ENCODE measurements around the gene PTPN14.
A peak's percentile ranks its signal among the peaks of the same experiment; 100 is the strongest.

PTPN14 gene

GRCh38 chr1:214453109-214453722, 98.2 kb downstream of the PTPN14 start:
- no peak for DNase-seq (ENCODE audit: low spot score)

GRCh38 chr1:214452152-214452784, 99.1 kb downstream of the PTPN14 start:
- no peak for DNase-seq (ENCODE audit: low spot score)

- no peak for DNase-seq (ENCODE audit: low spot score)
Measured at GRCh38 chr1:214451596-214451995, 99.8 kb downstream of the PTPN14 start.

- no peak for DNase-seq (ENCODE audit: low spot score)
Measured at GRCh38 chr1:214449371-214449770, 102.0 kb downstream of the PTPN14 start.

- DNase-seq (ENCODE audit: low spot score) = no peak
Measured at GRCh38 chr1:214448536-214448935, 102.9 kb downstream of the PTPN14 start.

GRCh38 chr1:214447557-214447871, 103.9 kb downstream of the PTPN14 start:
- no peak for DNase-seq (ENCODE audit: low spot score)

- peak; percentile 24 for DNase-seq (ENCODE audit: low spot score)
Measured at GRCh38 chr1:214446772-214447556, 104.4 kb downstream of the PTPN14 start.

- no peak for DNase-seq (ENCODE audit: low spot score)
Measured at GRCh38 chr1:214445831-214446614, 105.4 kb downstream of the PTPN14 start.

GRCh38 chr1:214445199-214445598, 106.2 kb downstream of the PTPN14 start:
- DNase-seq (ENCODE audit: low spot score) = no peak

GRCh38 chr1:214444182-214444939, 107.0 kb downstream of the PTPN14 start:
- DNase-seq (ENCODE audit: low spot score) = no peak

- no peak for DNase-seq (ENCODE audit: low spot score)
Measured at GRCh38 chr1:214441119-214441518, 110.3 kb downstream of the PTPN14 start.

- DNase-seq (ENCODE audit: low spot score) = no peak
Measured at GRCh38 chr1:214440219-214440965, 111.0 kb downstream of the PTPN14 start.

GRCh38 chr1:214439352-214440119, 111.9 kb downstream of the PTPN14 start:
- DNase-seq (ENCODE audit: low spot score) = no peak

GRCh38 chr1:214438530-214438929, 112.9 kb downstream of the PTPN14 start:
- DNase-seq (ENCODE audit: low spot score) = no peak

- DNase-seq (ENCODE audit: low spot score) = no peak
Measured at GRCh38 chr1:214438075-214438474, 113.3 kb downstream of the PTPN14 start.

- DNase-seq (ENCODE audit: low spot score) = no peak
Measured at GRCh38 chr1:214435867-214436266, 115.5 kb downstream of the PTPN14 start.

GRCh38 chr1:214432245-214432644, 119.2 kb downstream of the PTPN14 start:
- DNase-seq (ENCODE audit: low spot score) = no peak

- DNase-seq (ENCODE audit: low spot score) = no peak
Measured at GRCh38 chr1:214429951-214430770, 121.2 kb downstream of the PTPN14 start.

GRCh38 chr1:214427871-214428277, 123.5 kb downstream of the PTPN14 start:
- DNase-seq (ENCODE audit: low spot score) = peak; percentile 15

All from germinal center (tissue), 1 donor.